ENCODE results near the gene MAP3K9. TPM values are rescaled to one million over a fixed set of nuclear protein-coding genes. Genes with fewer than 3 reads are reported as not detected.

MAP3K9 gene
- total and polyA plus RNA-seq, 2 of the 8 experiments (the other 6 are each of a cell fraction or from before 2014, with no cell fraction given) = 9.8 to 24.7 TPM

- Histone ChIP-seq H2BK120ac (replicated peaks; ENCODE audit: low read depth, low read length) (no peak overlapping the region), H3K18ac (ENCODE audit: extremely low read depth, low read length) (no peak overlapping the region), H3K36me3 (ENCODE audit: control insufficient read depth in 2 of 4, insufficient read depth in 4 of 4, low read length in 3 of 4) (peaks cover 0 to 1% (median 0%) of the 10 kb centered on the region in 4 experiments; a peak in 2 of 8 replicates), H3K27ac (ENCODE audit: low read depth, low read length) (no peak overlapping the region), H3K9ac (replicated peaks in 1 of 4; ENCODE audit: extremely low read depth in 1 of 4, low read depth in 3 of 4, low read length in 3 of 4) (no peak overlapping the region), H3K4me3 (ENCODE audit: extremely low read depth in 1 of 4, insufficient read depth in 2 of 4, low read depth in 3 of 4, low read length in 4 of 4) (no peak overlapping the region), H2AK5ac (ENCODE audit: low read depth, low read length) (no peak overlapping the region), H2BK12ac (ENCODE audit: low read depth, low read length) (no peak overlapping the region), H3K79me2 (ENCODE audit: control insufficient read depth in 1 of 2, insufficient read depth in 2 of 2, low read length in 2 of 2) (peaks cover 8 to 53% of the 10 kb centered on the region in 2 experiments; a peak in 3 of 4 replicates), H2BK15ac (ENCODE audit: low read length) (no peak overlapping the region), H3K23me2 (ENCODE audit: low read depth, low read length) (no peaks in the 10 kb centered on the region), H2AFZ (ENCODE audit: low read length) (no peak overlapping the region), H3K9me3 (ENCODE audit: insufficient read depth in 2 of 2, low read depth in 1 of 2, low read length in 1 of 2) (no peaks in the 10 kb centered on the region), H3K56ac (replicated peaks; ENCODE audit: insufficient read length, low read depth, low read length) (no peak overlapping the region), H3K4ac (replicated peaks; ENCODE audit: insufficient read length, low read depth, low read length) (no peak overlapping the region), H3K14ac (ENCODE audit: insufficient read length) (no peak overlapping the region), H2BK20ac (ENCODE audit: low read length) (no peak overlapping the region), H4K8ac (ENCODE audit: extremely low read depth, insufficient read depth, low read length) (no peak overlapping the region), H3K4me2 (ENCODE audit: insufficient read depth in 1 of 2, low read depth in 2 of 2, low read length in 2 of 2) (no peak overlapping the region), H4K5ac (ENCODE audit: insufficient read length, low read depth, low read length) (no peak overlapping the region), H3K27me3 (replicated peaks in 1 of 4; ENCODE audit: control insufficient read depth in 3 of 4, extremely low read depth in 1 of 4, insufficient read depth in 3 of 4, low read length in 3 of 4) (no peaks in the 10 kb centered on the region), H4K91ac (replicated peaks; ENCODE audit: insufficient read length, low read length) (no peak overlapping the region), H3K4me1 (replicated peaks in 1 of 4; ENCODE audit: control insufficient read depth in 3 of 4, insufficient read depth in 4 of 4, low read length in 3 of 4) (no peaks in the 10 kb centered on the region), H3K79me1 (ENCODE audit: low read depth, low read length) (peaks cover 18% of the 10 kb centered on the region), H2BK5ac (ENCODE audit: low read depth, low read length) (no peak overlapping the region), H3K23ac (ENCODE audit: insufficient read length) (no peak overlapping the region), H4K20me1 (replicated peaks in 1 of 2; ENCODE audit: control insufficient read depth in 1 of 2, insufficient read depth in 2 of 2, low read length in 2 of 2) (peaks cover 3 to 4% of the 10 kb centered on the region in 2 experiments)
- CTCF ChIA-PET (ENCODE audit: partially characterized antibody) = interaction anchor here (0.6 to 3.2 kb wide), 7 partner anchors 8 to 190 kb away, joined by 3 to 15 read pairs (median 5); no protein-coding TSS in a partner anchor
- DNase-seq (ENCODE audit: low read depth in 1 of 2, low spot score in 2 of 2) (no peak), FAIRE-seq (no peak)
- POLR2A ChIA-PET (ENCODE audit: partially characterized antibody) = interaction anchor here (1.0 to 1.4 kb wide), 2 partner anchors 9 to 16 kb away, joined by 4 to 6 read pairs; no protein-coding TSS in a partner anchor
- 93% methylated on average over 9 of the region's 9 CpGs; no CpG with 5 or more reads in 1 of the 2 experiments for WGBS, 2 experiments (ENCODE audit: extremely low coverage in 1 of 2, insufficient coverage in 1 of 2, insufficient read length in 1 of 2, insufficient replicate concordance in 2 of 2, low coverage in 1 of 2, low lambda C conversion rate in 2 of 2, missing lambda C conversion rate in 1 of 2)
- no peak for TF ChIP-seq MAX (IDR thresholded peaks at IDR 0.05)
- TF ChIP-seq BACH1 (IDR thresholded peaks at IDR 0.05; ENCODE audit: low read length) = no peak
- no peak for TF ChIP-seq PHF8 (conservative IDR thresholded peaks at IDR 0.05; ENCODE audit: low read depth, low read length)
Measured at GRCh38 chr14:70780396-70781075, 28.8 kb downstream of the MAP3K9 start.

Data from H1 (cell line).